GM18907 (cell line): ENCODE data around the gene TASP1.

Experiments
- ATAC-seq: cut with Tn5 transposase; IDR thresholded peaks from one replicate; pipeline ENCODE4 v1.9.1; 2021; ENCODE audit warnings: mild to moderate bottlenecking, moderate library complexity; ENCODE audit not compliant: unreplicated experiment

The TASP1 gene

DNA sequence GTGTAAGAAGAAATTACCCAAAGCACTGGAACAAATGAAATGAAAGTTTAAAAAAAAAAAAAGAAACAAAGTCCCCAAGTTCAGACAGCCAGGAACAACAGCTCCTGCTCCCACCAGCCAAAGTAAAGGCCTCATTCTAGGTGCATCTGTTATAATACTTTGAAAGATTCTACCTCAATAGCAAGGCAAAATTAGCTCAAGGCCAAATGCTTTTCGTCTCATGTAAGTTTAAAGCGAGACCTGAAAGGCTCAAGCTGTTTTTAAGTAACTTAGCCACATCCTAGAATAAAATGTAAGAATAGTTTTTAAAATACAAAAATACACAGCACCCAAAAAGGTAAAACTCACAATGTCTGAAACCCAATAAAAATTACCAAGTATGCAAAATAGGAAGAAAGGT is 64.7 kb downstream of the TASP1 start:
- no peak for ATAC-seq

DNA sequence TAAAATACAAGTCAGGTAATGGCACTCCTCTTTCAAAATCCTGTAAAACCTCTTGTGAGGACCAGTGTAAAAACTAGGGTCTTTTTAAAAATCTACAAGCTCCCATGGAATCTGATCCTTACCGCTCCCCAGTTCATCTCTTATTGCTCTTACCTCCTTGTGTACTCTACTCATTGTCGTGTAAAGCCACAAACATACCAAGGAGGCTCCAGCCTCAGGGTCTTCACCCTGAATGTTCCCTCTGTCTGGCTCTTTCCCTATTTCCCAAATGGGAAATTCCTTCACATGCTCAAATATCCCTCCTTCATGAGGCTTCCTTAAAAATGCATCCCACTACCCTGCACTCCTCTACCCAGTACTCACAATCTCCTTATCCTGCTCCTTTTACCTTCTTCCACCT is 67.1 kb downstream of the TASP1 start:
- no peak for ATAC-seq

GRCh38 chr20:13567663-13568062 is 71.1 kb downstream of the TASP1 start:
- no peak for ATAC-seq

DNA sequence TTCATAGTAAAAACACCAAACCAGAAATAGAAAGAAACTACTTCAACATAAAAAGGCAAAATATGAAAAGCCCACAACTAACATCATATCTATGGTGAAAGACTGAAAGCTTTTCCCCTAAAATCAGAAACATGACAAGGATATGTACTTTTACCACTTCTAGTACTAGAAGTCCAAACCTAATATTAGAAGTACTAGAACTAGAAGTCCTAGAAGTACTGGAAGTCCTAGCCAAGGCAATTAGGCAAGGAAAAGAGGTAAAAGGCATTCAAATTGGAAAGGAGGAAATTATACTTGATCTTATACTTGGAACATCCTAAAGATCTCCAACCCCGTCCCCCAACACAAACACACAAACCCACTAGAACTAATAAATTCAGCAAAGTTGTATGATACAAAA is 74.9 kb downstream of the TASP1 start:
- ATAC-seq: no peak

DNA sequence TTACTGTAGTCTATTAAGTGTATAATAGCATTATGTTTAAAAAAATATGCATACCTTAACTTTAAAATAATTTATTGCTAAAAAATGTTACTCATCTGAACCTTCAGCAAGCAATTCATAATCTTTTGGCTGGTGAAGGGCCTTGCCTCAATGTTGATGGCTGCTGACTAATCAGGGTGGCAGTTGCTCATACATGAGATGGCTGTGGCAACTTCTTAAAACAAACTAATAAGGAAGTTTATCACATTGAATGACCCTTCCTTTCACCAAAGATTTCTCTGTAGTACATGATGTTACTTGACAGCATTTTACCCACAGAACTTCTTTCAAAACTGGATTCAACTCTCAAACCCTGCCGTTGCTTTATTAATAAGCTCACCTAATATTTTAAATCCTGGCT is 84.0 kb downstream of the TASP1 start:
- ATAC-seq: no peak

- no peak for ATAC-seq
Measured at GRCh38 chr20:13554076-13554475, 84.7 kb downstream of the TASP1 start.

GRCh38 chr20:13552061-13552460 is 86.7 kb downstream of the TASP1 start:
- ATAC-seq: no peak

DNA sequence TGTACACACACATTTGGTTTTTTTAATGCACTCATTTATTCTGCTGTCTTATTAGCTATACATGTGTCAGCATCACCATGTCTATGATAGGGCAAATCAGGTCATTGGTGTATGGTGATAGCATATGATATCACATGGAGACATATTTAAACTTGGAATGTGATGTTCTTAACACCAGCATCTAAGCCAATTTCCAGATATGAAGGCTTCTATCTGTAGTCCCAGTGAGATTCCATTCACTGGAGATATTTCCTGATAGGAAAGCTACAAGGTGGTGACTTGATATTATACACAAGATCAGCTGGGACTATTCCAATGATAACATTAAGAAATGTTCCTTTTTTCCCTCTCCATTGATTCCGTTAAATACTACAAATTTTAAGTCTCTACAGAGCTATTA is 89.3 kb downstream of the TASP1 start:
- ATAC-seq: no peak

- ATAC-seq: peak; percentile 79
Measured at GRCh38 chr20:13546497-13547131, 92.1 kb downstream of the TASP1 start.

GRCh38 chr20:13545790-13546189 is 92.9 kb downstream of the TASP1 start:
- no peak for ATAC-seq

- no peak for ATAC-seq
Measured at GRCh38 chr20:13543783-13544182, 94.9 kb downstream of the TASP1 start.

GRCh38 chr20:13535627-13536026 is 103.1 kb downstream of the TASP1 start:
- ATAC-seq: no peak

- no peak for ATAC-seq
Measured at GRCh38 chr20:13533946-13534345, 104.8 kb downstream of the TASP1 start.

DNA sequence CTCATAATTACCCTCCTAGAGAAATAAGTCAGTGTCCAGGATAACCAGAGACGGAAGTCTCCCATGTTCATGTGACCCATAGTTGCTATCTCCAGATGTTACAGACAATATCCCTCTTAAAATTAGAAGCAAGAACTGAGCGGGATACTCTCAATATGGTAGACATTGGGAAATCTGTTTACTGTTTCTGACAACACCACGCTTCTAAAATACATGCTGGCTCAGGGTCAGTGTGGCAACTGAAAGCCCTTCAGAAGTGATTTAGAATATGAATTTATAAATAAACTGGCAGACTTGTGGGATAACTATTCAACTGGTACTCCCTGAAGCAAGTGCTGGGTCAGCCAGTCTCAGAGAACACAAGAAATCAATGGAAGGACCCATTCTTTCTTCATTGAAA is 108.6 kb downstream of the TASP1 start:
- ATAC-seq: no peak

GRCh38 chr20:13526551-13526950 is 112.2 kb downstream of the TASP1 start:
- ATAC-seq: no peak

- no peak for ATAC-seq
Measured at GRCh38 chr20:13525225-13525940, 113.3 kb downstream of the TASP1 start.

DNA sequence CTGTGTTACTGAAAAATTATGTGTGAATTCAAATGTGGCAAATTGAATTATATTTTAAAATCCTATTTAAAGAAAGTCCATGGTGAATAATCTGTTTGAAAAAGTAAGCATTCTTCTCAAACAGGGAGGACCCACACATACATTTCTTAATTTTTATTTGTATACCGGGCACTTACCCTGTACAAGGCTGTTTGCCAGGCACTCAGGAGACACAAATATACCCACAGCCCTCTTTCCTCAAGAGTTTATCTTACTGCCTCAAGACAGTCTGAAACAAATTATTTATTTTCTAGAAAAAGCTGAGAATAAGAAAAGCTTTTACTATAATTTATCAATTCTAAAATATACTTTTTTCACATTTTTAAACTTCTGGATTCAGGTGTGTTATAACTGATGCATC is 114.4 kb downstream of the TASP1 start:
- ATAC-seq: no peak

DNA sequence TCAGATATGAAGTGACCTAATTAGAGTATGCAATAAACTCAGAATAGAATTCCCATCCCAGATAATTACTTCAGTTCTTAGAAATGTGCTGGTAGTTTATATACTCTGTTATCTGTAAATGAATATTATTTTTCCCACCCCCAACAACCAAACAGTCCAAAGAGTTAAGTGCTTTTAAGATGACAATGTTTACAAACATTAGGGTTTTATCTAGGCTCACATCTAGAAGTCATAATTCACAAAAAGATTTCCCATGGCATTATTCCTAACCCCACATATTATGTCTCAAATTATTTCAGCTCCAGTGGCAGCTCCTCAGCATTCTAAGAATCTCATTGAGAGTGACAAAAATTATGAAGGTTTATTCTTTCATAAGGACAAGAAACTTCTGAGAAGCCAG is 120.9 kb downstream of the TASP1 start:
- ATAC-seq: no peak

- no peak for ATAC-seq
Measured at GRCh38 chr20:13515796-13516558, 122.8 kb downstream of the TASP1 start.

- no peak for ATAC-seq
Measured at GRCh38 chr20:13515291-13515690, 123.4 kb downstream of the TASP1 start.

DNA sequence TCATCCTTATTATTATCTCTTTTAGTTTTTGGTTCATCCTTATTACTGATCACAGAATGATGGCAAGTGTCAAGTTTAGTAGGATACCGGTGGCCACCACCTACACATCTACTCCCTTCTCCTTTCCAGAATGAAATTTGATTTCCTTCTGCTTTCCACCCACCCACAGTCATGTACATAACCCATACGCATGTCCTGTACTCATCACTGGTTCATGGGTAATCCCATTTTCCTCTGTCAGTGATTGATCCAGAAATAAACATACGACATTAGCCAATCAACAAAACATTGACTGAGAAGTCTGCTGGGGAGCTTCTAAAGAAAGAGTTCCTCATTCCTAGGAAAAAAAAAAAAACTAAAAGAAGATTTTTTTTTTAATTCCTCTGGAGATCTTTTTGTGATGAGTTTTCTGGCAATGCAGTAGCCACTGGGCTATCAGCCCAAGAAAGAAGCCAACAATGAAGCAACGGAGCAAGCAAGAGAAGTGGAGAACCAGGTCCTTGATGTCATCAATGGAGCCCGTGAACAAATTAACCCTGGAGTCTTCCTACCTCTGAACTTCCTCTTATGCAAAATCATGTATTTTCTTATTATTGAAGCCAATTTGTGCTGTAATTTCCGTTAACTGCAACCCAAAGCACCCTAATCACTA is 127.8 kb downstream of the TASP1 start:
- ATAC-seq: no peak

GRCh38 chr20:13507646-13508045 is 131.1 kb downstream of the TASP1 start:
- ATAC-seq: no peak
